HG03280 (cell line): Measurements from ENCODE around the gene HYCC1.
"Not testable (repeated sequence)": the region's sequence is repeated elsewhere in the genome, so short reads cannot be mapped to it uniquely, and the experiment has no call there.

Experiments used
- ATAC-seq: cut with Tn5 transposase; IDR thresholded peaks from one replicate; pipeline ENCODE4 v1.9.1; 2021; ENCODE audit warnings: mild to moderate bottlenecking, moderate library complexity; ENCODE audit not compliant: unreplicated experiment

Gene HYCC1

DNA sequence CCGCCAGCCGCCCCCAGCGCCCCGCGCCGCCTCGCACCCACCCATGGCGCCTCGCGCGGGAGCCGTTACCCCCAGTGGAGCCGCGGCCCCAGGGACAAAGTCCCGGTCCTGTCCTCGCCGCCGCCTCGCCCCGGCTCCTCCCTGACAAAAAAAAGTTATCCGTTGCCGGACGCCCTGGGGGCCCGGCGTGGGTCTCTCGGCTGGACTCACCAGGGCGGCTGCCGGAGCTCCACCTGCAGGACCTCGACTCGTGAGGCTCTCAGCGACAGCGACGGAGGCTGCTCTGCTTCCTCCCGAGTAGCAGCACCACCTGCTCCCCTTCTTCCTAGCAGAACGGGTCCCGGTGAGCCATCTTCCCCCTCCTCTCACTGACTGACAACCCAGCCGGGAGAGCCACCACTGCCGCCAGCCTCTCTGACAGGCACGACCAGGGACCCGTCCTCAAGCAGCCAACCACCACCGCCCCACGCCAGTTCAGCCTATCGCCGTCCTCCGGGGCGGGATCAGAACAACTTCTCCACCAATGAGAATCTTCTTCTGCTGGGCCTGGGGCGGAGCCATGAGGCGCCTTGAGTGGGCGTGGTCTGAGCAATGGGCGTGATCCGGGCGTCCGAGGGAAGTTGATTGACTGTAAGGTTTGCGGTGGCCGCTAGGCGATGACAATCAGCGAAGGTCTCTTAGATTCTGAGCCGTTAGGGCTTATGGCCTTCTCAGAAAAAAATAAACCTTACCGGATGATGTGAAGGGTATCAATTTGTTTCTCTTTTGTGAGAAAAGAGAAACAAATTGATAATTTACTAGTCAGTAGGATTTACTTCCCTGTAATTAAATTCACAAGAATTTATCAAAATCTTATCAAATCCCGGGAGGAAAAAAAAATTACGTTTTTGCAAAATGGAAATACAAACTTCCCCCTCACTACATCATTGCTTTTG is at the start of gene HYCC1:
Gene HYCC1, minus strand, starts transcription at position 416 of the 935 bp plus-strand sequence. CDS start 23,019 bp downstream, outside the sequence.
- ATAC-seq, result peak; percentile 98

DNA sequence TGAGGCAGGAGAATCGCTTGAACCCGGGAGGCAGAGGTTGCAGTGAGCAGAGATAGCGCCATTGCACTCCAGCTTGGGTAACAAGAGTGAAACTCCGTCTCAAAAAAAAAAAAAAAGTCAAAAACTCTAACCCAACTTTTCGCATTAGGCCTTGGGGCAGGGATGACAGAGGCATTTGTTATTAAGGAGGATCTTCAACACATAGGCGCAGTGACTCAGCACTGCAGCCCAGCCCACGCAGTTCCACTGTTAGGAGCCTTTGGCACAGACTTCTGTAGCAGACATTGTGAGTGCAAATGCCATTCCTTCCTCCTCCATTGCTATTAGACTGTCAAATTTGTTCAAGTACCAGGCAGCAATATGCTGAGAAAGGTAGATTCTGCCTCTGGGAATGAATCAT is 48.5 kb upstream of the HYCC1 start:
- no peak for ATAC-seq

DNA sequence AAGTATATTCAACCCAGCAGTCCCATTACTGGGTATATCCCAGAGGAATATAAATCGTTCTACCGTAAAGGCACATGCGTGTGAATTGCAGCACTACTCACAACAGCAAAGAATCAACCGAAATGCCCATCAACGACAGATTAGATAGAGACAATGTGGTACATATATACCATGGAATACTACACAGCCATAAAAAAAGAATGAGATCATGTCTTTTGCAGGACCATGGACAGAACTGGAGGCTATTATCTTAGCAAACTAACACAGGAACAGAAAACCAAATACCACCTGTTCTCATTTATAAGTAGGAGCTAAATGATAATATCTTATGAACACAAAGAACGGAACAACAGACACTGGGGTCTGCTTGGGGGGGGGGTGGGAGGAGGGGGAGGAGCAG is 47.4 kb upstream of the HYCC1 start:
- ATAC-seq, result no peak

DNA sequence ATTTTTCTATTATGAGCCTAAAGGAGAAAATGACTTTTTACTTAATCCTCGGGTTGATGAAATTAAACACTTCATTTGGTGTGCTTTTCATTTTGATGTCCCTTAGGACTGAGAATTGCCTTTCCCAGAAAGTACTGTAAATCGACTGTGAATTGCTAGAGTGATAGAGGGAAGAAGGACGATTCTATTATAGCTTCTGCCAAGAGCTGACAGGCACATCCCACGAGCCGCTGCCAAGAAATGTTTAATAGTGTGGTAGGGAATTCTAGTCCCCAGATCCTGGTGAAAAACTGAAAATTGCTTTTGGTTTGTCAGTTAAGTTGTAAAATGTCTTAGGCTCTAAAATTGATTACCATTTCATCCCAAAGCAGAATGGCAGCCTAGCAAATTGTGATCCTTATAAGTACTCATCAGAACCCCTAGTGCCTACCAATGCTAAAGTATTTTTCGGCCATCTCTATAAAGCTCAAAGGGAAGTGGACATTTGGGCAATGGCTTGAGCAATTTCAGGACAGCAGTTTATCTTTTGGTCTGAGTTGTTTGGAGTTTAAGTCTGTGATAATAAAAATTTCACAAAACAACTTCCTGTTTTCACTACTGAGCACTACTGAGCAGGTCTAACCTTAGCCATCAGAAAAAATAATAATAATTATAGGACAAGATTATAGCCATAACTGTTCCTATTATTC is 44.6 kb upstream of the HYCC1 start:
- ATAC-seq, result no peak

DNA sequence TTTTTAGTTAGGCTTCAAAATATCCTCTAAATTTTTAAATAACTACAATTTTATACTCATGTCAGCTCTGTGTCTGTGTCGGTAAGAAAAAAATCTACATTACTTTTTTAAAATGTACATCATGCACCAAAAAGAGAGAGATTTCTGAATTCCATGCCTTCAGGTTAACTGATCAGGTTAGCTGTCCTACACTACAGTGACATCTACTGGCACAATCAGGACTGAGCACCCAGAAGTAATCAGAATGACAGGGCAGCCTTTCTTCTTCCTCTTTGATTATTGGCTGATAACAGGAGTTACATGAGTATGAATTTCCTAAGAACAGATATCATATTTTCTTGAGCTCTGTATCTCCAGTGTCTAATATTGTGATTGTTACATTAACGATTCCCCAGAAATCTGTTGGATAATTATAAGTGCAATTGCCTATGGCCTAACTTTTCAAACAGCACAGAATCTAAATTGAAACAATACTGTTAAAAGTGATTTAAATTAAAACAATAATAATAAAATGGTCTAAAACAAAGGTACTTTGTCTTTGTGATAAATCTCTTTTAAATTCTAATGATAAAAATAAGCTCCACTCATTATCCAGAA is 41.8 kb upstream of the HYCC1 start:
- peak; percentile 85 for ATAC-seq

DNA sequence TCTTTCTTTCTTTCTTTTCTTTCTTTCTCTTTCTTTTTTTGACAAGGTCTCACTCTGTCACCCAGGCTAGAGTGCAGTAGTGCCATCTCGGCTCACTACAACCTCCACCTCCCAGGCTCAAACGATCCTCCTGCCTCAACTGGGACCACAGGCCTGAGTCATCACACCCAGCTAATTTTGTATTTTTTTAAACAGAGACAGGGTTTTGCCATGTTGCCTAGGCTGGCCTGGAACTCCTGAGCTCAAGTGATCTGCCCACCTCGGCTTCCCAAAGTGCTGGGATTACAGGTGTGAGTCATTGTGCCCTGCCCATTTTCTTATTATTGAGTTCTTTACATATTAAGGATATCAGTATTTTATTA is 37.2 kb upstream of the HYCC1 start:
- ATAC-seq, result not testable (repeated sequence)

DNA sequence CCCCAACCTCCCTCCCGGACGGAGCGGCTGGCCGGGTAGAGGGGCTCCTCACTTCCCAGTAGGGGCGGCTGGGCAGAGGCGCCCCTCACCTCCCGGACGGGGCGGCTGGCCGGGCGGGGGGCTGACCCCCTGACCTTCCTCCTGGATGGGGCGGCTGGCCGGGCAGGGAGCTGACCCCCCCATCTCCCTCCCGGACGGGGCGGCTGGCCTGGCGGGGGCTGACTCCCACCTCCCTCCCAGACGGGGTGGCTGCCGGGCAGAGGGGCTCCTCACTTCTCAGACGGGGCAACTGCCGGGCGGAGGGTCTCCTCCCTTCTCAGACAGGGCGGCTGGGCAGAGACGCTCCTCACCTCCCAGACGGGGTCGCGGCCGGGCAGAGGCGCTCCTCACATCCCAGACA is 32.4 kb upstream of the HYCC1 start:
- ATAC-seq, result not testable (repeated sequence)

DNA sequence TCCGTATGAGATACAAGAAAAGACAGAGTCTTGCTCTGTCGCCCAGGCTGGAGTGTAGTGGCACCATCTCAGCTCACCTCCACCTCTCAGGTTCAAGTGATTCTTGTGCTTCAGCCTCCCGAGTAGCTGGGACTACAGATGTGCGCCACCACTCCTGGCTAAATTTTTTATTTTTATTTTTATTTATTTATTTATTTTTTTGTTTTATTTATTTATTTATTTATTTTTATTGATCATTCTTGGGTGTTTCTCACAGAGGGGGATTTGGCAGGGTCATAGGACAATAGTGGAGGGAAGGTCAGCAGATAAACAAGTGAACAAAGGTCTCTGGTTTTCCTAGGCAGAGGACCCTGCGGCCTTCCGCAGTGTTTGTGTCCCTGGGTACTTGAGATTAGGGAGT is 31.2 kb upstream of the HYCC1 start:
- not testable (repeated sequence) for ATAC-seq

DNA sequence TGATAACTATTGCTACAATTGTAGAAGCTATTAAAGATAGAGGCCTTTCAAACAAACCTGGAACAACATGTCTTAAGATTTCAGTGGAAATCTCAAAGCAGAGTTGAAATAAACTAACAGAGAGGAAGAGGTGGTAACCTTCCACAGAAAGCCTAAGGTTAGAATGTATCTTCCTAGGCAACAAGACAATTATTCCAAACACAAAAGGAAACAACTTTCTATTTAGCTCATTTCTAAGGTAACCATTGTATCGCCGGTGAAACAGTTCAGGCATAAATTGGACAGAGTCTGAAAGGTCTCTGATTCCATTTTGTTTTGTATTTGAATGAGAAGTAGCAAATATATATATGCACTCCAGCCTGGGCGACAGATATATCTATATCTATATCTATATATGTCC is 30.7 kb upstream of the HYCC1 start:
- ATAC-seq, result no peak

DNA sequence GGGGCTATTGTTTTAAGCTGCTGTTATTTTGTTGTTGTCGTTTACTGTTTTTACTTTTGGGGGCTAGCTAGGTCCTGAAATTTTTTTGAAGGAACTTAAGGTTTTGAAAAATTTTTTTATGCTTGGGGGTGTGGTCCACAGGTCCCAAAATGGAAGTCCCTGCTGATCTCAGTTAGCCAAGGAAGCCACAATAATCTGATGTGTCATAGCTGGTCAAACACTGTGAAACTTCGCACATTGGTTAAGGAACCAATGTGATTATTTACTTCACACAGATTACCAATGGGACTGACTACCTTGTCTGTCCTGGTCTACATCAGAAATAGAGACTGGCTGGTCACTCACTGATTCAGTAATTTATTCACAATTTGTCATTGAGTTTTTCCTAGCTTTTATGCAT is 29.5 kb upstream of the HYCC1 start:
- ATAC-seq, result no peak

DNA sequence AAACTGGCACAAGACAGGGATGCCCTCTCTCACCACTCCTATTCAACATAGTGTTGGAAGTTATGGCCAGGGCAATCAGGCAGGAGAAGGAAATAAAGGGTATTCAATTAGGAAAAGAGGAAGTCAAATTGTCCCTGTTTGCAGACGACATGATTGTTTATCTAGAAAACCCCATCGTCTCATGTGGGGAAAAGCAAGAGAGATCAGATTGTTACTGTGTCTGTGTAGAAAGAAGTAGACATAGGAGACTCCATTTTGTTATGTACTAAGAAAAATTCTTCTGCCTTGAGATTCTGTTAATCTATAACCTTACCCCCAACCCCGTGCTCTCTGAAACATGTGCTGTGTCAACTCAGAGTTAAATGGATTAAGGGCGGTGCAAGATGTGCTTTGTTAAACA is 25.7 kb upstream of the HYCC1 start:
- ATAC-seq, result not testable (repeated sequence)

DNA sequence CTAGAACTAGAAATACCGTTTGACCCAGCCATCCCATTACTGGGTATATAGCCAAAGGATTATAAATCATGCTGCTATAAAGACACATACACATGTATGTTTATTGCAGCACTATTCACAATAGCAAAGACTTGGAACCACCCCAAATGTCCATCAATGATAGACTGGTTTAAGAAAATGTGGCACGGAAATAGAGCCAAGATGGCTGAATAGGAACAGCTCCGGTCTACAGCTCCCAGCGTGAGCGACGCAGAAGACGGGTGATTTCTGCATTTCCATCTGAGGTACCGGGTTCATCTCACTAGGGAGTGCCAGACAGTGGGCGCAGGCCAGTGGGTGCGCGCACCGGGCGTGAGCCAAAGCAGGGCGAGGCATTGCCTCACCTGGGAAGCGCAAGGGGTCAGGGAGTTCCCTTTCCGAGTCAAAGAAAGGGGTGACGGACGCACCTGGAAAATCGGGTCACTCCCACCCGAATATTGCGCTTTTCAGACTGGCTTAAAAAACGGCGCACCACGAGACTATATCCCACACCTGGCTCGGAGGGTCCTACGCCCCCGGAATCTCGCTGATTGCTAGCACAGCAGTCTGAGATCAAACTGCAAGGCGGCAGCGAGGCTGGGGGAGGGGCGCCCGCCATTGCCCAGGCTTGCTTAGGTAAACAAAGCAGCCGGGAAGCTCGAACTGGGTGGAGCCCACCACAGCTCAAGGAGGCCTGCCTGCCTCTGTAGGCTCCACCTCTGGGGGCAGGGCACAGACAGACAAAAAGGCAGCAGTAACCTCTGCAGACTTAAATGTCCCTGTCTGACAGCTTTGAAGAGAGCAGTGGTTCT is 21.8 kb upstream of the HYCC1 start:
- ATAC-seq, result not testable (repeated sequence)

DNA sequence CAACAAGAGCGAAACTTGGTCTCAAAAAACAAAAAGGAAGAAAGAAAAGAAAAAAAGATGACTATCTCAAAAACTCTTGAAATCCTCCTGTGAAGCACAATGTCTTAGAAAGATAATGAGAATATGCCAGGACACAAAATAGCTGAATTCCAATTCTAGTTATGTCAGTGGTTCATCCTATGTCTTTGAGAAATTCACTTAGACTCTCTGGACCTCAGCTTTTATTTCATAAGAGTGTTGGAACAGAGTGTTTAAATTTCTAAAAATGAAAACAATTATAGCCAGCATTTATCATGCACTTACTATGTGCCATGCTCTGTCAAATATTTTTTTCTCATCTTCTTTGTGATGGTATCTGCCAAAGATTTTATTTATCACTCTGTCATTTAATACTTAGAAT is 13.3 kb upstream of the HYCC1 start:
- no peak for ATAC-seq

DNA sequence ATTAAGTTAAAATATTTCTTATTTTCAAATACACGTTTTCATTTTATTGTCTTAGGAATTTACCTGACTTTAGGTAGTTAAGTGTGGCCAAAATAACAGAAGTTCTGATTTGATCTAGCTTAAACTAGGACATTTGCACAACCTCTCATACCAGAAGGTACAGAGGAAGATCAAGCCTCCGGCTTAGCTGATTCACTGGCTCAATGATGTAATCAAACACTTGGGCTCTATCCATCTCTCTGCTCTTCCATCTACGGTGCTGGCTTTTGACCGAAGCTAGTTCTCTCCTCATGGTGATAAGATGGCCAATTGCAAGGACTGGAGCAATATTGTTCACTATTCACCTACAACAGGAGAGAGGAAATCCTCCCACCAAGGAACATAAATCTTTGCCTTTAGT is 12.2 kb upstream of the HYCC1 start:
- no peak for ATAC-seq

DNA sequence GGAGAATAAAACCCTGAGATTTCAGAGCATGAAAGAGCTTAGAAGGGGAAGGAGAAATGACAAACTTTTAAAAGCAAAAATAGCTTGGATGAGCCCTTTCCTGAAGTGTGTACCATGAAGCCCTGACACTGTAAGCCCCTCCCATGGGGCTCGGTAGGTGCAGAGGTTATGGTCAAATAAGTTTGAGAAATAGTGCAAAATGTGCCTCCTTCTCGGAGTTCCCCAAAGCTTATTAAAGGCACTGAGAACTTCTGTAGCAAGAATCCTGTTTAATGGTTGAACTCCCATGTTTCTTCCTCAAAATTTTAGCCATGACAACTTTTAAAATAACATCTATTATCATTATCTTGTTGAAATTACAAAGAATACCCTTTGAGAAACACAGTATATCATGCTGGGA is 10.5 kb upstream of the HYCC1 start:
- ATAC-seq, result no peak

DNA sequence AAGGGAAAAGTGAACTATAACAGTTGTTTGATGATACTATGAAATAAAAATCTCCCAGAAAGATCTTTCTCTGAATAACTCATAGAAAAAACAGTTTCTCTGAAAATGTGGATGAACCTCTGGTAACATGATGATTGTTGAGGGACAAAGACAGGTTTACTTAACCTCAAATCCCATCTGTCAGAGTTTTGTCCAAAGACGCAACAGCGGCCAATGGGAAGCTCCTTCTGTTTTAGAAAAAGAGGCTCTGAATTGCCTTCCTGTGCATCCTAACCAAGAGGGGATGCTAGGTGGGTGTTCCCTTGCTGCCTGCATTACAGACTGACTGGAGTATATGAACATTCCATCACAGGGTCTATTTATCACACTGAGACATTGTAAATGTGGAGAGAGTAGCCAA is 8.9 kb upstream of the HYCC1 start:
- no peak for ATAC-seq

DNA sequence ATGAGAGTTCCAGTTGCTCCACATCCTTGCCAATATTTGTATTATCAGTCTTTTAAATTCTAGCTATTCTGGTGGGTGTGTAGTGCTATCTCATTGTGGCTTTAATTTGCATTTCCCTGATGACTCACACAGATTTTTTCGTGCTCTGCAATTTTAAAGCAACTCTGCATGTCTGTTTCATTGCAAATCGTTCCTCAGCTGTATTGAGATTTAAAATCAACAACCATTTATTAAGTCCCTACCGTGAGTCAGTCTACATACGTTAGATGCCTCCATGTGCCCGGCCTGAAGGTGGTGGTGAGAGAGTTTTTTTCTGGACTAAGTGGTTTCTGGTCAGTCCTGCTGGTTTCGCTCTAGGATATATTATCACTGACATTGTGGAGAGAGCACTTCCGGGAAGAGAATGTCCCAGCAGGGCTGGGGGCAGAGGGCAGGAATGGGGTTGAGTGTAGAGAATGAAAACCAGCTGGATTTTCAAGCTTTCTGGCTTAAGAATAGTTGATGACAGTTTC is 8.4 kb upstream of the HYCC1 start:
- ATAC-seq, result no peak

DNA sequence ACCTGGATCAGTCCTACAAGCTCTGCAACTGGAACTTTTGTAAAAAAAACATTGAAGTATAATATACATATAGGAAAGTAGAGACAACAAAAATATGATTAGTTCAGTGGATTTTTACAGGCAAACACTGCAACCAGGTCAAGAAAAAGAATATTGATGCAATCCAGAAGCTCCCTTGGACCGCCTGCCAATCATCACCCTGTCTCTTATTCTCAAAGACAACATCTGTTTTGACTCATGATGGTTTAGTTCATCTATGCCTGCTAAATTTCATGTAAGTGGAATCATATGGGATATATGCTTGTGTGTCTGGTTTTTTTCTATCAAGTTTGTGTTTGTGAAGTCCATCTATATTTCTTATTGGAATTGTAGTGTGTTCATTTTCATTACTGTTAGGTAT is 7.7 kb upstream of the HYCC1 start:
- ATAC-seq, result no peak

DNA sequence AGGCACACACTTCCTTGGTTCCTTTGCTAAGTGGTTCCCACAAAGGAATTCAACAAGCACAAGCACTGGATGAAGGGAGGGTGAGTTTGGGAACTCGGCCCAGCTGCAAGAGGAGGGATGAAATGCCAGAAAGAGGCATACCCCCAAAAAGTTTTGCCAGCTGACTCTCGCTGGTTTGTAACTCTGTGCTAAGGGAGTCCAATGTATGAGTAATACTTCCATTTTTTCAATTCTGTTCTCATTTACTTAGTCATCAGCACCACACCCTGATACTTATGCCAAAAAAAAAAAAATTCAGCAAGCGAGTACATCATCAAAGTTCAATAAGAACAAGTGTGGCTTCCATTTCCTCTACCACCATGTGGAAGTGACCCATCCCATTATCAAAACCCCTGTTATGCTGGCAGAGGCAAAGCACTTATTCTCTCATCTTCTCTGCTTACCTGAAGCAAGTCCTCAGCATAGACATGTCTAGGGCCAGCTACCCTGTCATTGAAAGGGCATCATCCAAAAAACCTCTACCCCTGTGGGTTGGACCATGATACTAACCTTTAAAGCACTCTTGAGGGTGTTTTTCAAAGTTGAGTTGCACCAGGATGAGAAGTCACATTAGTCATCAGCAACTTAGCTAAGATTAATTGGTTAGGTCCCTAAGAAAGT is 6.9 kb upstream of the HYCC1 start:
- ATAC-seq, result no peak

DNA sequence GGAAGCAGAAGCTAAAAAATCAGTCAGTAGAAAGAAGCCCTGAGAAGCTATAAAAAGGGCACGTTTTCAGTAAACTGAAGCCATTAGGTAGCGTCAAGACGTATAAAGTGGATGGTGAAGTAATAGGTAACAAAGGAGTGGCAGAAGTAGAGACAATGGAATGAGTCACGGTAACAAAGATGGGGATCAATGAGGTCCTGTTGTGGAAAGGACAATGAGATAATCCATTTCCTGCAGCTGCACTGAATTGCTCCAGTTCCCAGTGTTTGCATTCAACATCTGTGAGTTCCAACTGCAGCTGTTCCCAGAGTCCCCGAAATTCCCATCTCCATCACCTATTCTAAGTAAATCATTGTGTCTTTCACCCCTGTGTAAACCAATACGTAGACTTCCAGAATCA is 4.8 kb upstream of the HYCC1 start:
- no peak for ATAC-seq
